Lung (tissue), 12 donors: ENCODE results near the gene AVEN. TPM values are rescaled to one million over a fixed set of nuclear protein-coding genes. Genes with fewer than 3 reads are reported as not detected.
A peak's percentile ranks its signal among the peaks of the same experiment; 100 is the strongest.

ENCODE experiments used
- ATAC-seq: fragments of 200-7000 bp; cut with Tn5 transposase; one replicate; pipeline ENCODE4 v1.9.1; 2020; ENCODE audit warnings: moderate number of reproducible peaks; ENCODE audit not compliant: insufficient read depth, low FRiP score
- DNase-seq, 3 donors: peaks; one replicate each; pipeline ENCODE4 v3.0.0-alpha.2; 2013 to 2017
- H3K27ac ChIP-seq, 2 donors: one replicate each; pipeline ENCODE4 v1.5.1; 2013; ENCODE audit warnings: mild to moderate bottlenecking in 2 of 2, moderate library complexity in 2 of 2, control low read depth in 1 of 2, inconsistent platforms in 1 of 2, low read depth in 1 of 2, low read length in 1 of 2
- H3K27me3 ChIP-seq, 3 donors: one replicate each; pipeline ENCODE4 v1.5.1; 2013; ENCODE audit warnings: low read length in 2 of 3; ENCODE audit not compliant: control insufficient read depth in 3 of 3, insufficient read depth in 3 of 3
- H3K36me3 ChIP-seq, 4 donors: one replicate each; pipeline ENCODE4 v1.5.1; 2013; ENCODE audit warnings: low read length in 4 of 4, mild to moderate bottlenecking in 1 of 4, moderate library complexity in 1 of 4; ENCODE audit not compliant: control insufficient read depth in 4 of 4, insufficient read depth in 4 of 4
- H3K4me1 ChIP-seq, 5 donors: one replicate each; pipeline ENCODE4 v1.5.1; 2013; ENCODE audit warnings: low read length in 5 of 5, mild to moderate bottlenecking in 2 of 5, moderate library complexity in 1 of 5; ENCODE audit not compliant: control insufficient read depth in 5 of 5, insufficient read depth in 5 of 5
- H3K4me3 ChIP-seq: one replicate; pipeline ENCODE4 v1.5.1; 2013; ENCODE audit warnings: mild to moderate bottlenecking, control low read depth, moderate library complexity
- H3K9ac ChIP-seq, 2 donors: one replicate each; pipeline ENCODE4 v1.5.1; 2013; ENCODE audit warnings: low read length in 2 of 2, control low read depth in 1 of 2; ENCODE audit not compliant: insufficient read depth in 1 of 2
- H3K9me3 ChIP-seq, 4 donors: one replicate each; pipeline ENCODE4 v1.5.1; 2013; ENCODE audit warnings: low read length in 3 of 4, mild to moderate bottlenecking in 1 of 4, moderate library complexity in 1 of 4; ENCODE audit not compliant: control insufficient read depth in 4 of 4, insufficient read depth in 3 of 4
- CTCF ChIP-seq: IDR thresholded peaks from 2 replicates; pipeline ENCODE4 v1.5.1; 2012; ENCODE audit warnings: mild to moderate bottlenecking; ENCODE audit errors: control extremely low read depth, extremely low read depth
- WGBS, 2 donors: extraction: QIAGEN DNeasy Blood & Tissue Kit; methylation state at CpG; one replicate each; pipeline ENCODE4 v1.1.7; 2013; 5-methylcytosine and 5-hydroxymethylcytosine counted together
- polyA plus RNA-seq, 2 donors: library from polyadenylated mRNA; stranded (reverse); fragments of 200-250 nt; gene quantifications; one replicate each; pipeline ENCODE4 v1.2.1, GENCODE V29; 2013
- total RNA-seq, 2 donors: library from RNA; depleted of rRNA in 1 of 2; stranded (reverse); fragments of >200 nt in 1 of 2; gene quantifications; one replicate each; pipeline ENCODE4 v1.2.1, GENCODE V29; 2014 to 2021
- donor health status: control.
- donor health status: control.
- donor health status: Bipolar disorder and iron deficiency.
- donor health status: healthy.
- donor health status: DM: yes; HTN: yes; CAD: no.

Gene AVEN
- total and polyA plus RNA-seq, 4 donors: 7.5 to 9.3 (median 8.9) TPM

GRCh38 chr15:33988384-33988783, 50.6 kb downstream of the AVEN start:
- H3K27me3 ChIP-seq: no peaks in the 10 kb centered on the region
- DNase-seq (no peak), ATAC-seq (no peak)
- no peak for TF ChIP-seq CTCF
- no peaks in the 10 kb centered on the region for H3K9me3 ChIP-seq
- H3K27ac ChIP-seq: peak overlapping the region in 1 of 2 donors; percentile 22
- H3K9ac ChIP-seq: no peak overlapping the region
- no peaks in the 10 kb centered on the region for H3K36me3 ChIP-seq
- 86 to 90% methylated on average over 4 of the region's 4 CpGs for WGBS, 2 donors
- H3K4me3 ChIP-seq: no peak overlapping the region
- peaks cover 0 to 3% (median 0%) of the 10 kb centered on the region in 5 donors for H3K4me1 ChIP-seq

GRCh38 chr15:33987444-33987843, 51.6 kb downstream of the AVEN start:
- DNase-seq: no peak

GRCh38 chr15:33985751-33986150, 53.3 kb downstream of the AVEN start:
- no peak overlapping the region for H3K27ac ChIP-seq
- H3K4me3 ChIP-seq: no peak overlapping the region
- no peaks in the 10 kb centered on the region for H3K27me3 ChIP-seq
- peaks cover 0 to 7% (median 2%) of the 10 kb centered on the region in 5 donors for H3K4me1 ChIP-seq
- no peak for TF ChIP-seq CTCF
- DNase-seq (no peak), ATAC-seq (no peak)
- 67% methylated on average over 3 of the region's 3 CpGs for WGBS, 2 donors
- H3K36me3 ChIP-seq: no peaks in the 10 kb centered on the region
- no peaks in the 10 kb centered on the region for H3K9me3 ChIP-seq
- H3K9ac ChIP-seq: no peak overlapping the region

More at GRCh38 chr15:33987444-33987843, 51.6 kb downstream of the AVEN start:
- Histone ChIP-seq H3K27ac (no peak overlapping the region), H3K4me1 (peaks cover 0 to 3% (median 0%) of the 10 kb centered on the region in 5 donors), H3K9ac (no peak overlapping the region), H3K9me3 (no peaks in the 10 kb centered on the region), H3K27me3 (no peaks in the 10 kb centered on the region), H3K36me3 (no peaks in the 10 kb centered on the region), H3K4me3 (no peak overlapping the region)
- no peak for ATAC-seq
- 97 to 98% methylated on average over 3 of the region's 3 CpGs for WGBS, 2 donors
- no peak for TF ChIP-seq CTCF

- no peaks in the 10 kb centered on the region for H3K27me3 ChIP-seq
- H3K27ac ChIP-seq: no peak overlapping the region
- DNase-seq (no peak), ATAC-seq (no peak)
- H3K9ac ChIP-seq: no peak overlapping the region
- peaks cover 0 to 11% (median 2%) of the 10 kb centered on the region in 5 donors for H3K4me1 ChIP-seq
- 52 to 79% methylated on average over 1 of the region's 1 CpG for WGBS, 2 donors
- no peak overlapping the region for H3K4me3 ChIP-seq
- no peaks in the 10 kb centered on the region for H3K36me3 ChIP-seq
- TF ChIP-seq CTCF: no peak
- no peaks in the 10 kb centered on the region for H3K9me3 ChIP-seq
Measured at GRCh38 chr15:33985287-33985686, 53.7 kb downstream of the AVEN start.
